A549 (cell line): ENCODE data around the gene C19orf81.

Experiments
- FOXS1 ChIP-seq: fragments of 250-450 bp; sonication (Bioruptor Pico); IDR thresholded peaks from 2 replicates; pipeline ENCODE4 v1.5.0; 2020; ENCODE audit warnings: mild to moderate bottlenecking, moderate library complexity
- HDAC2 ChIP-seq: fragments of 200-600 bp; sonication (generic); IDR thresholded peaks from 2 replicates; pipeline ENCODE4 v1.6.1; 2016
- MAX ChIP-seq: IDR thresholded peaks from 2 replicates; pipeline ENCODE4 v1.6.1; 2012
- NR3C1 ChIP-seq: fragments of >200 bp; sonication (Bioruptor Twin); formaldehyde crosslinking; IDR thresholded peaks from 3 replicates; pipeline ENCODE4 v1.6.1; 2017
- POLR2A ChIP-seq: IDR thresholded peaks from 2 replicates; pipeline ENCODE4 v1.6.1; 2012; ENCODE audit warnings: mild to moderate bottlenecking, low read length
- RAD21 ChIP-seq, 2 experiments: fragments of >200 bp in 1 of 2; sonication (Bioruptor Twin) in 1 of 2; formaldehyde crosslinking in 1 of 2; IDR thresholded peaks in 1 of 2; conservative IDR thresholded peaks in 1 of 2; 2 replicates in 1 of 2; 3 replicates in 1 of 2; pipeline ENCODE4 v1.6.1; 2012 to 2018; ENCODE audit warnings: inconsistent platforms in 1 of 2
- RCOR1 ChIP-seq: fragments of 150-350 bp; IDR thresholded peaks from 2 replicates; pipeline ENCODE4 v1.6.1; 2014; ENCODE audit warnings: antibody characterized with exemption, low read length, low read depth
- RFX5 ChIP-seq: fragments of 450-650 bp; IDR thresholded peaks from 2 replicates; pipeline ENCODE4 v1.7.1; 2014; ENCODE audit warnings: antibody characterized with exemption, mild to moderate bottlenecking, moderate library complexity
- TF ChIP-seq, protein P1 (sequence below): fragments of >200 bp; sonication (Bioruptor Twin); formaldehyde crosslinking; IDR thresholded peaks from 2 replicates; pipeline ENCODE4 v1.6.1; 2016
- TF ChIP-seq, protein P2 (sequence below): fragments of >200 bp; sonication (Bioruptor Twin); formaldehyde crosslinking; IDR thresholded peaks from 3 replicates; pipeline ENCODE4 v1.5.1; 2016
- TF ChIP-seq, protein P3 (sequence below): fragments of 200-600 bp; sonication (generic); IDR thresholded peaks from 2 replicates; pipeline ENCODE4 v1.6.1; 2016; ENCODE audit warnings: antibody characterized with exemption, mild to moderate bottlenecking, moderate library complexity

DNA sequence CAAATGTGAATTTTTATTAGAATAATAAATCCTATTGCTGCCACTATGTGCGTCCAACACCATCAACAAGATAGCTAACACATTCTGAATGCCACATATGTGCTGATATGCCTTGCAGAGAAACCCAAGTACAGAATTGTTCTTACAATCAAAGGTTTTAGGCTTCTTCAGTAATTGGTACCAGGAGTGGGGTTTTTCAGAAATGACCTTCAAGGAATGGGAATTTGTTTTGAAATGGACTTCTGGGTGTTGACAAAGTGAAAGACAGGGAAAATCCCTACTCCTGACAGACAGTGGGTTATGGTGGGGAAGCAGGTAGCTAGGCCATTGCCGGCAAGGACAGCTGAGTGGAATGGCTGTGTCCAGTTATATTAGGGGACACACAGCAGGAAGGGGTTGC, 15.3 kb upstream of the C19orf81 start:
- TF ChIP-seq POLR2A (no peak), RCOR1 (no peak), MAX (no peak), RAD21 (conservative IDR thresholded peaks at IDR 0.05 in 1 of 2, IDR thresholded peaks at IDR 0.05 in 1 of 2) (no peak), NR3C1 (no peak), RFX5 (no peak), HDAC2 (no peak), FOXS1 (CRISPR knock-in tag) (no peak)
- TF ChIP-seq, protein P1, sequence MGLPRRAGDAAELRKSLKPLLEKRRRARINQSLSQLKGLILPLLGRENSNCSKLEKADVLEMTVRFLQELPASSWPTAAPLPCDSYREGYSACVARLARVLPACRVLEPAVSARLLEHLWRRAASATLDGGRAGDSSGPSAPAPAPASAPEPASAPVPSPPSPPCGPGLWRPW, result no peak
- TF ChIP-seq, protein P2, sequence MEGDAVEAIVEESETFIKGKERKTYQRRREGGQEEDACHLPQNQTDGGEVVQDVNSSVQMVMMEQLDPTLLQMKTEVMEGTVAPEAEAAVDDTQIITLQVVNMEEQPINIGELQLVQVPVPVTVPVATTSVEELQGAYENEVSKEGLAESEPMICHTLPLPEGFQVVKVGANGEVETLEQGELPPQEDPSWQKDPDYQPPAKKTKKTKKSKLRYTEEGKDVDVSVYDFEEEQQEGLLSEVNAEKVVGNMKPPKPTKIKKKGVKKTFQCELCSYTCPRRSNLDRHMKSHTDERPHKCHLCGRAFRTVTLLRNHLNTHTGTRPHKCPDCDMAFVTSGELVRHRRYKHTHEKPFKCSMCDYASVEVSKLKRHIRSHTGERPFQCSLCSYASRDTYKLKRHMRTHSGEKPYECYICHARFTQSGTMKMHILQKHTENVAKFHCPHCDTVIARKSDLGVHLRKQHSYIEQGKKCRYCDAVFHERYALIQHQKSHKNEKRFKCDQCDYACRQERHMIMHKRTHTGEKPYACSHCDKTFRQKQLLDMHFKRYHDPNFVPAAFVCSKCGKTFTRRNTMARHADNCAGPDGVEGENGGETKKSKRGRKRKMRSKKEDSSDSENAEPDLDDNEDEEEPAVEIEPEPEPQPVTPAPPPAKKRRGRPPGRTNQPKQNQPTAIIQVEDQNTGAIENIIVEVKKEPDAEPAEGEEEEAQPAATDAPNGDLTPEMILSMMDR, result no peak
- TF ChIP-seq, protein P3, sequence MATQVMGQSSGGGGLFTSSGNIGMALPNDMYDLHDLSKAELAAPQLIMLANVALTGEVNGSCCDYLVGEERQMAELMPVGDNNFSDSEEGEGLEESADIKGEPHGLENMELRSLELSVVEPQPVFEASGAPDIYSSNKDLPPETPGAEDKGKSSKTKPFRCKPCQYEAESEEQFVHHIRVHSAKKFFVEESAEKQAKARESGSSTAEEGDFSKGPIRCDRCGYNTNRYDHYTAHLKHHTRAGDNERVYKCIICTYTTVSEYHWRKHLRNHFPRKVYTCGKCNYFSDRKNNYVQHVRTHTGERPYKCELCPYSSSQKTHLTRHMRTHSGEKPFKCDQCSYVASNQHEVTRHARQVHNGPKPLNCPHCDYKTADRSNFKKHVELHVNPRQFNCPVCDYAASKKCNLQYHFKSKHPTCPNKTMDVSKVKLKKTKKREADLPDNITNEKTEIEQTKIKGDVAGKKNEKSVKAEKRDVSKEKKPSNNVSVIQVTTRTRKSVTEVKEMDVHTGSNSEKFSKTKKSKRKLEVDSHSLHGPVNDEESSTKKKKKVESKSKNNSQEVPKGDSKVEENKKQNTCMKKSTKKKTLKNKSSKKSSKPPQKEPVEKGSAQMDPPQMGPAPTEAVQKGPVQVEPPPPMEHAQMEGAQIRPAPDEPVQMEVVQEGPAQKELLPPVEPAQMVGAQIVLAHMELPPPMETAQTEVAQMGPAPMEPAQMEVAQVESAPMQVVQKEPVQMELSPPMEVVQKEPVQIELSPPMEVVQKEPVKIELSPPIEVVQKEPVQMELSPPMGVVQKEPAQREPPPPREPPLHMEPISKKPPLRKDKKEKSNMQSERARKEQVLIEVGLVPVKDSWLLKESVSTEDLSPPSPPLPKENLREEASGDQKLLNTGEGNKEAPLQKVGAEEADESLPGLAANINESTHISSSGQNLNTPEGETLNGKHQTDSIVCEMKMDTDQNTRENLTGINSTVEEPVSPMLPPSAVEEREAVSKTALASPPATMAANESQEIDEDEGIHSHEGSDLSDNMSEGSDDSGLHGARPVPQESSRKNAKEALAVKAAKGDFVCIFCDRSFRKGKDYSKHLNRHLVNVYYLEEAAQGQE, result no peak
